H1 (cell line): ENCODE measurements around the gene OXTR.

Experiments
- POLR2AphosphoS5 ChIP-seq: IDR thresholded peaks from 2 replicates; pipeline ENCODE4 v1.6.1; 2011; ENCODE audit warnings: low read depth, low read length
- TF ChIP-seq, protein P1 (sequence below), 3 experiments: IDR thresholded peaks; 1 replicate in 2 of 3; 2 replicates in 1 of 3; pipeline versions ENCODE4 v1.5.1 to v1.6.1; 2011; ENCODE audit warnings: low read length in 3 of 3, mild to moderate bottlenecking in 3 of 3, inconsistent platforms in 2 of 3, low read depth in 1 of 3, moderate library complexity in 1 of 3; ENCODE audit not compliant: insufficient read depth in 1 of 3; ENCODE audit errors: control extremely low read depth in 1 of 3

DNA sequence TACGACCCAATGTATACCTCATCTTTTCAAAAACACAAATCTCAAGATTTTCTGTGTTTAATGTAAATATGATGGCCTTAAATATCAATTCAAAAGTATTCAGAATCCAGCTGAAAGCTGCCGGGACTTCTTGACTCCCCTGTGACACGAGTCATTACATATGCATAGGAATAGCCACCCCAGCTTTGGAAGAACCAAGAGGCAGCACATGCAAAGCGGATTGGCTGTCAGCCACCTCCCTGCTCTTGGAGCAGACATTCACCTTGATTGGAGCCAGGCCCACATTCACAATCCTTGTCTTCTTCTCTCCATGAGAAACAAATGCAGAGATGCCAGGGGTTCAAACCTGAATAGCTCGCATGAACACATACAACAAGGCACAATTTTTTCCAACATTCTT is 46.6 kb downstream of the OXTR start:
- TF ChIP-seq, protein P1, sequence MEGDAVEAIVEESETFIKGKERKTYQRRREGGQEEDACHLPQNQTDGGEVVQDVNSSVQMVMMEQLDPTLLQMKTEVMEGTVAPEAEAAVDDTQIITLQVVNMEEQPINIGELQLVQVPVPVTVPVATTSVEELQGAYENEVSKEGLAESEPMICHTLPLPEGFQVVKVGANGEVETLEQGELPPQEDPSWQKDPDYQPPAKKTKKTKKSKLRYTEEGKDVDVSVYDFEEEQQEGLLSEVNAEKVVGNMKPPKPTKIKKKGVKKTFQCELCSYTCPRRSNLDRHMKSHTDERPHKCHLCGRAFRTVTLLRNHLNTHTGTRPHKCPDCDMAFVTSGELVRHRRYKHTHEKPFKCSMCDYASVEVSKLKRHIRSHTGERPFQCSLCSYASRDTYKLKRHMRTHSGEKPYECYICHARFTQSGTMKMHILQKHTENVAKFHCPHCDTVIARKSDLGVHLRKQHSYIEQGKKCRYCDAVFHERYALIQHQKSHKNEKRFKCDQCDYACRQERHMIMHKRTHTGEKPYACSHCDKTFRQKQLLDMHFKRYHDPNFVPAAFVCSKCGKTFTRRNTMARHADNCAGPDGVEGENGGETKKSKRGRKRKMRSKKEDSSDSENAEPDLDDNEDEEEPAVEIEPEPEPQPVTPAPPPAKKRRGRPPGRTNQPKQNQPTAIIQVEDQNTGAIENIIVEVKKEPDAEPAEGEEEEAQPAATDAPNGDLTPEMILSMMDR (IDR thresholded peaks at IDR 0.05; ENCODE audit: control extremely low read depth in 1 of 3, insufficient read depth in 1 of 3, low read depth in 1 of 3, low read length in 3 of 3): no peak
- TF ChIP-seq POLR2AphosphoS5: no peak
